CD8-positive, alpha-beta memory T cell (primary cell): Measurements from ENCODE around the gene FAT4. TPM values are rescaled to one million over a fixed set of nuclear protein-coding genes. Genes with fewer than 3 reads are reported as not detected.

ENCODE experiments used
- CTCF ChIA-PET: fragments of 350-600 bp; sonication (Branson Sonifier 250); formaldehyde crosslinking; loops from one replicate; lab custom pipeline; 2021; ENCODE audit warnings: antibody characterized with exemption; lab: Charles Lee
- POLR2A ChIA-PET: fragments of 350-600 bp; sonication (Branson Sonifier 250); formaldehyde crosslinking; loops from one replicate; lab custom pipeline; 2021; ENCODE audit warnings: antibody characterized with exemption; lab: Charles Lee
- DNase-seq, 5 donors: peaks; one replicate each; pipeline versions ENCODE4 v3.0.0 to v3.0.0-alpha.2; 2020 to 2022; ENCODE audit warnings: mixed read lengths in 1 of 5
- H3K27ac ChIP-seq: one replicate; pipeline ENCODE4 v1.7.0; 2013; ENCODE audit warnings: low read depth, mild to moderate bottlenecking, low read length, moderate library complexity
- H3K27me3 ChIP-seq: 2 replicates; pipeline ENCODE4 v1.7.0; 2013; ENCODE audit warnings: low read length, mild to moderate bottlenecking; ENCODE audit not compliant: insufficient read depth, poor library complexity, severe bottlenecking
- H3K36me3 ChIP-seq: 2 replicates; pipeline ENCODE4 v1.7.0; 2013; ENCODE audit warnings: mild to moderate bottlenecking, low read length, moderate library complexity; ENCODE audit not compliant: insufficient read depth
- H3K4me1 ChIP-seq: 2 replicates; pipeline ENCODE4 v1.7.0; 2013; ENCODE audit warnings: mild to moderate bottlenecking, low read length, moderate library complexity; ENCODE audit not compliant: insufficient read depth
- H3K4me3 ChIP-seq: 2 replicates; pipeline ENCODE4 v1.7.0; 2013; ENCODE audit warnings: mild to moderate bottlenecking, low read length
- H3K9me3 ChIP-seq: 2 replicates; pipeline ENCODE4 v1.7.0; 2013; ENCODE audit warnings: mild to moderate bottlenecking, low read length
- H3K27ac Mint-ChIP-seq, 8 donors: one replicate each; pipeline ENCODE4 v1.8.0; 2020 to 2021; ENCODE audit warnings: mixed read lengths in 8 of 8, mild to moderate bottlenecking in 6 of 8, inconsistent platforms in 3 of 8, moderate library complexity in 3 of 8
- H3K27me3 Mint-ChIP-seq, 2 donors: one replicate each; pipeline ENCODE4 v1.8.0; 2020 to 2021; ENCODE audit warnings: mixed read lengths in 2 of 2, mild to moderate bottlenecking in 1 of 2, moderate library complexity in 1 of 2
- H3K36me3 Mint-ChIP-seq, 3 donors: one replicate each; pipeline ENCODE4 v1.8.0; 2020 to 2021; ENCODE audit warnings: mixed read lengths in 3 of 3, inconsistent platforms in 1 of 3, mild to moderate bottlenecking in 1 of 3
- H3K4me1 Mint-ChIP-seq, 3 donors: one replicate each; pipeline ENCODE4 v1.8.0; 2020 to 2021; ENCODE audit warnings: mixed read lengths in 3 of 3, inconsistent platforms in 1 of 3, mild to moderate bottlenecking in 1 of 3
- H3K4me3 Mint-ChIP-seq, 7 donors: one replicate each; pipeline ENCODE4 v1.8.0; 2020 to 2021; ENCODE audit warnings: mixed read lengths in 7 of 7, mild to moderate bottlenecking in 6 of 7, moderate library complexity in 4 of 7, inconsistent platforms in 2 of 7
- H3K9me3 Mint-ChIP-seq, 5 donors: one replicate each; pipeline ENCODE4 v1.8.0; 2020 to 2022; ENCODE audit warnings: mixed read lengths in 5 of 5, mild to moderate bottlenecking in 3 of 5, moderate library complexity in 2 of 5, inconsistent platforms in 1 of 5
- polyA plus RNA-seq: library from polyadenylated mRNA; unstranded; fragments of 300-500 nt; fragmentation: Illumina TruSeq; gene quantifications from one replicate; pipeline ENCODE4 v1.2.3, GENCODE V29; 2021
- total RNA-seq, 2 experiments: library from RNA; stranded (reverse); gene quantifications; one replicate each; pipeline ENCODE4 v1.2.3, GENCODE V29; 2021

FAT4 gene
- total RNA-seq, result under 1 TPM; 0.02 to 0.04 TPM
- not detected for polyA plus RNA-seq

- no peaks in the 10 kb centered on the region for H3K9me3 ChIP-seq
- Mint-ChIP-seq H3K9me3 (peaks cover 0 to 7% (median 0%) of the 10 kb centered on the region in 5 donors), H3K36me3 (no peaks in the 10 kb centered on the region), H3K27ac (peak within 1 kb of the TSS in 3 of 8 donors; percentile 46 to 54 (median 50)), H3K4me1 (peaks cover 26 to 46% (median 36%) of the 10 kb centered on the region in 3 donors), H3K4me3 (peak within 1 kb of the TSS; percentile 74 to 92 (median 84)), H3K27me3 (peaks cover 49 to 69% of the 10 kb centered on the region in 2 donors)
- peak in 2 of 5 donors; percentile 15 to 20 for DNase-seq
- peaks cover 14% of the 10 kb centered on the region for H3K27me3 ChIP-seq
- H3K27ac ChIP-seq, result no peak within 1 kb of the TSS
- peaks cover 9% of the 10 kb centered on the region for H3K4me1 ChIP-seq
- ChIA-PET POLR2A (no interaction called here), CTCF (no interaction called here)
- H3K36me3 ChIP-seq, result no peaks in the 10 kb centered on the region
- peak within 1 kb of the TSS; percentile 19 for H3K4me3 ChIP-seq
These were observed at the start of gene FAT4 for GRCh38 chr4:125314676-125315575. FAT4 (plus strand) TSS chr4:125314955; CDS start chr4:125316412, 1,457 bp downstream.

- H3K27me3 Mint-ChIP-seq, result peaks cover 0 to 3% of the 10 kb centered on the region in 2 donors
- Histone ChIP-seq H3K4me3 (no peak overlapping the region), H3K36me3 (no peaks in the 10 kb centered on the region), H3K27ac (no peak overlapping the region), H3K9me3 (no peaks in the 10 kb centered on the region), H3K4me1 (no peaks in the 10 kb centered on the region), H3K27me3 (no peaks in the 10 kb centered on the region)
- H3K9me3 Mint-ChIP-seq, result peaks cover 0 to 4% (median 0%) of the 10 kb centered on the region in 5 donors
- ChIA-PET POLR2A (no interaction called here), CTCF (no interaction called here)
- DNase-seq, result no peak
- no peaks in the 10 kb centered on the region for H3K4me1 Mint-ChIP-seq
- no peak overlapping the region for H3K27ac Mint-ChIP-seq
- H3K4me3 Mint-ChIP-seq, result no peak overlapping the region
- no peaks in the 10 kb centered on the region for H3K36me3 Mint-ChIP-seq
These were observed 48.9 kb upstream of the FAT4 start for GRCh38 chr4:125265846-125266245.

GRCh38 chr4:125266901-125267604 is 47.7 kb upstream of the FAT4 start:
- H3K27me3 Mint-ChIP-seq, result peaks cover 0 to 3% of the 10 kb centered on the region in 2 donors
- POLR2A ChIA-PET, result no interaction called here
- Histone ChIP-seq H3K36me3 (no peaks in the 10 kb centered on the region), H3K27me3 (no peaks in the 10 kb centered on the region), H3K27ac (no peak overlapping the region), H3K9me3 (no peaks in the 10 kb centered on the region), H3K4me1 (no peaks in the 10 kb centered on the region), H3K4me3 (no peak overlapping the region)
- no peaks in the 10 kb centered on the region for H3K36me3 Mint-ChIP-seq
- peaks cover 0 to 4% (median 0%) of the 10 kb centered on the region in 5 donors for H3K9me3 Mint-ChIP-seq
- H3K27ac Mint-ChIP-seq, result no peak overlapping the region
- no peak for DNase-seq
- H3K4me3 Mint-ChIP-seq, result no peak overlapping the region
- H3K4me1 Mint-ChIP-seq, result no peaks in the 10 kb centered on the region
- CTCF ChIA-PET, result no interaction called here

DNA sequence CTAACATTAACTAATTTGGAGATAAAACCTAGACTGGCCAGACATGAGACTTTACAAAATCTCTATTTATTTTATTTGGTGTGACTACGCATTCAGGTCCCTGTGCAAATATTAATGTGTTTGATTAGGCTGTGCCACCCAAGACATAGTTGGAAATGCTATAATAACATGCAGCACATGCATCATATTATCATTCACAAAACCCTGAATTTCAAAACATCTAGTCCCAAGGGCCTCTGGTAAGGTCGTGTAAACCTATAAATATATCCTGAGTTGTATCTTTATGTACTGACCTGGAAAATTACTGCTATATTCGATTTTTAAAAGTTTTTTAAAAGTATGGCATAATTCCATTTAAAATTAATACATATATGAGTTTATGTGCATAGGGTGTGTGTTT is 47.1 kb upstream of the FAT4 start:
- Mint-ChIP-seq H3K36me3 (no peaks in the 10 kb centered on the region), H3K4me3 (no peak overlapping the region), H3K27me3 (peaks cover 0 to 3% of the 10 kb centered on the region in 2 donors), H3K4me1 (no peaks in the 10 kb centered on the region), H3K27ac (no peak overlapping the region), H3K9me3 (peaks cover 0 to 4% (median 0%) of the 10 kb centered on the region in 5 donors)
- Histone ChIP-seq H3K27ac (no peak overlapping the region), H3K4me1 (no peaks in the 10 kb centered on the region), H3K27me3 (no peaks in the 10 kb centered on the region), H3K9me3 (no peaks in the 10 kb centered on the region), H3K4me3 (no peak overlapping the region), H3K36me3 (no peaks in the 10 kb centered on the region)
- ChIA-PET CTCF (no interaction called here), POLR2A (no interaction called here)
- DNase-seq, result no peak

- peaks cover 0 to 4% (median 0%) of the 10 kb centered on the region in 5 donors for H3K9me3 Mint-ChIP-seq
- no peaks in the 10 kb centered on the region for H3K36me3 Mint-ChIP-seq
- Histone ChIP-seq H3K9me3 (no peaks in the 10 kb centered on the region), H3K27me3 (no peaks in the 10 kb centered on the region), H3K4me1 (no peaks in the 10 kb centered on the region), H3K36me3 (no peaks in the 10 kb centered on the region), H3K4me3 (no peak overlapping the region), H3K27ac (no peak overlapping the region)
- no peak overlapping the region for H3K4me3 Mint-ChIP-seq
- H3K27ac Mint-ChIP-seq, result peak overlapping the region in 1 of 8 donors; percentile 32
- no peak for DNase-seq
- H3K27me3 Mint-ChIP-seq, result peaks cover 0 to 3% of the 10 kb centered on the region in 2 donors
- ChIA-PET POLR2A (no interaction called here), CTCF (no interaction called here)
- H3K4me1 Mint-ChIP-seq, result no peaks in the 10 kb centered on the region
These were observed 46.5 kb upstream of the FAT4 start for GRCh38 chr4:125268068-125268755.

DNA sequence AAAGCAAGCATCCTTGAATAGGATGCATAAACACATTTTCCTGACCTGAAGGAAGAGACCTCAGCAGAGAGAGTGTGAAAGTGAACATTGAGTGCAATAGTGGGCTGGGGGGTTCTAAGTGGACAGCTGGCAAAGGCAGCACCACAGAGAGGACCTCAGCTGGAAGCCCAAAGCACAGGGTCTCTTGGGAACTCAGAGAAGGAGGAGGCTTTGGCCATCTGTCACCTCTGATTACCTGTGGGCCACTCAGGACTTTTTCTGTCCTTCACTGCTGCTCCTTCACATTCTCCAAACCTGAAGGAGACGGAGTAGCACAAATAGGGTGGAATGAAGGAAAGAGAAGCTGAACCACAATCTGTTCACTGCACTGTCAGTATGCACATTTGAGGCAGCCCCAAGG is 37.9 kb upstream of the FAT4 start:
- H3K27me3 ChIP-seq, result no peaks in the 10 kb centered on the region
- Mint-ChIP-seq H3K4me1 (no peaks in the 10 kb centered on the region), H3K4me3 (peak overlapping the region in 1 of 7 donors; percentile 28), H3K36me3 (no peaks in the 10 kb centered on the region), H3K9me3 (peaks cover 0 to 2% (median 0%) of the 10 kb centered on the region in 5 donors), H3K27me3 (no peaks in the 10 kb centered on the region), H3K27ac (no peak overlapping the region)
- no peaks in the 10 kb centered on the region for H3K4me1 ChIP-seq
- no peaks in the 10 kb centered on the region for H3K9me3 ChIP-seq
- H3K36me3 ChIP-seq, result no peaks in the 10 kb centered on the region
- no peak for DNase-seq
- H3K4me3 ChIP-seq, result no peak overlapping the region
- no peak overlapping the region for H3K27ac ChIP-seq
- ChIA-PET POLR2A (no interaction called here), CTCF (no interaction called here)

DNA sequence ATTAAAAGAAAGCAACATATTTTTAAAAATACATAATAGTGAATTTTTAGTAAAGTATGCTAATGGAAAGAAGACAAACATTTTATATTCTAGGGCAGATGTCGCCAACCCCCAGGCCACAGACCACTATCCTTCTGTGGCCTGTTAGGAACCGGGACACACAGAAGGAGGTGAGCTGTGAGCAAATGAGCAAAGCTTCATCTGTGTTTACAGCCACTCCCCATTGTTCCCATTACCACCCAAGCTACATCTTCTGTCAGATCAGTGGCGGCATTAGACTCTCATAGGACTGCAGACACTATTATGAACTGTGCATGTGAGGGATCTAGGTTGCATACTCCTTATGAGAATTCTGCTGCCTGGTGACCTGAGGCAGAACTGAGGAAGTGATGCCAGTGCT is 37.0 kb upstream of the FAT4 start:
- H3K9me3 Mint-ChIP-seq, result peaks cover 0 to 2% (median 0%) of the 10 kb centered on the region in 5 donors
- CTCF ChIA-PET, result no interaction called here
- no peaks in the 10 kb centered on the region for H3K27me3 ChIP-seq
- no peaks in the 10 kb centered on the region for H3K4me1 Mint-ChIP-seq
- H3K36me3 Mint-ChIP-seq, result no peaks in the 10 kb centered on the region
- H3K4me3 Mint-ChIP-seq, result no peak overlapping the region
- H3K27ac ChIP-seq, result no peak overlapping the region
- H3K4me3 ChIP-seq, result no peak overlapping the region
- no peaks in the 10 kb centered on the region for H3K9me3 ChIP-seq
- no peak overlapping the region for H3K27ac Mint-ChIP-seq
- no peaks in the 10 kb centered on the region for H3K27me3 Mint-ChIP-seq
- no peaks in the 10 kb centered on the region for H3K36me3 ChIP-seq
- POLR2A ChIA-PET, result no interaction called here
- DNase-seq, result no peak
- H3K4me1 ChIP-seq, result no peaks in the 10 kb centered on the region
